Measurements from ENCODE around the gene MRPS35. TPM values are rescaled to one million over a fixed set of nuclear protein-coding genes. Genes with fewer than 3 reads are reported as not detected.
A peak's percentile ranks its signal among the peaks of the same experiment; 100 is the strongest.

MRPS35 gene
- 31.5 TPM for total RNA-seq
- long read RNA-seq, transcript MRPS35-201 (8 exons, 1,888 nt): major isoform, 74 of 84 reads
- long read RNA-seq, partial matches to known transcripts: 1 of 84 reads
- long read RNA-seq, other reads (novel, unspliced or antisense): 9 of 84 reads

GRCh38 chr12:27710592-27711316, at the start of gene MRPS35:
MRPS35 (plus strand) TSS chr12:27710832; CDS start chr12:27710844, 12 bp downstream.
- TF ChIP-seq, protein P1, sequence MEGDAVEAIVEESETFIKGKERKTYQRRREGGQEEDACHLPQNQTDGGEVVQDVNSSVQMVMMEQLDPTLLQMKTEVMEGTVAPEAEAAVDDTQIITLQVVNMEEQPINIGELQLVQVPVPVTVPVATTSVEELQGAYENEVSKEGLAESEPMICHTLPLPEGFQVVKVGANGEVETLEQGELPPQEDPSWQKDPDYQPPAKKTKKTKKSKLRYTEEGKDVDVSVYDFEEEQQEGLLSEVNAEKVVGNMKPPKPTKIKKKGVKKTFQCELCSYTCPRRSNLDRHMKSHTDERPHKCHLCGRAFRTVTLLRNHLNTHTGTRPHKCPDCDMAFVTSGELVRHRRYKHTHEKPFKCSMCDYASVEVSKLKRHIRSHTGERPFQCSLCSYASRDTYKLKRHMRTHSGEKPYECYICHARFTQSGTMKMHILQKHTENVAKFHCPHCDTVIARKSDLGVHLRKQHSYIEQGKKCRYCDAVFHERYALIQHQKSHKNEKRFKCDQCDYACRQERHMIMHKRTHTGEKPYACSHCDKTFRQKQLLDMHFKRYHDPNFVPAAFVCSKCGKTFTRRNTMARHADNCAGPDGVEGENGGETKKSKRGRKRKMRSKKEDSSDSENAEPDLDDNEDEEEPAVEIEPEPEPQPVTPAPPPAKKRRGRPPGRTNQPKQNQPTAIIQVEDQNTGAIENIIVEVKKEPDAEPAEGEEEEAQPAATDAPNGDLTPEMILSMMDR (IDR thresholded peaks at IDR 0.05): no peak
- peak within 1 kb of the TSS; percentile 80 for H3K4me3 ChIP-seq
- DNase-seq: peak; percentile 95
- intact Hi-C loops (cut with DNase I): no loop called here
- no peaks in the 10 kb centered on the region for H3K9me3 ChIP-seq
- peaks cover 23% of the 10 kb centered on the region for H3K4me1 ChIP-seq
- peaks cover 9% of the 10 kb centered on the region for H3K36me3 ChIP-seq
- ATAC-seq: peak; percentile 99
- H3K27ac ChIP-seq: peak within 1 kb of the TSS; percentile 87
- H3K27me3 ChIP-seq (ENCODE audit: low read depth): no peaks in the 10 kb centered on the region

DNA sequence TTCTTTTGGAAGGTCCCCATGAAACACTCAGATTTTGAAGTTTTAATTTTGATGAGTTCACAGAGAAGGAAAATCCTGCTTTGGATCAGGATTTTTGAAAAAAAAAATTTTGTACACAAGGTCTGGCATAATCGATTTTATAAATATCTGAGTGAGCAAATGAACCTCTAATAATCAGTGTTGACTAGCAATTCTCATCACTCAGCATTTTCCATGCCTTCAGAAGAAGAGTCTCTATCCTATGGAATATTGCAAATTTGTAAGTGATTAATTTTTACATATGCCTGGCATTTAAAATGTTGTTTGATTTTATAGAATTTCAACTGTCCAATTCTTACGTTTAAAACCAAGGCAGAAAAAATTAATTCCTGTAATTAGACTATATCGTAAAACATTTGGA, 44.9 kb upstream of the MRPS35 start:
- TF ChIP-seq, protein P1 (IDR thresholded peaks at IDR 0.05): no peak
- Histone ChIP-seq H3K27me3 (ENCODE audit: low read depth) (no peaks in the 10 kb centered on the region), H3K4me1 (no peaks in the 10 kb centered on the region), H3K4me3 (no peak overlapping the region), H3K9me3 (no peaks in the 10 kb centered on the region), H3K27ac (no peak overlapping the region), H3K36me3 (peaks cover 78% of the 10 kb centered on the region)
- intact Hi-C loops (cut with DNase I): no loop called here
- DNase-seq: no peak
- ATAC-seq: no peak

- peaks cover 77% of the 10 kb centered on the region for H3K36me3 ChIP-seq
Observed at GRCh38 chr12:27666510-27666909, 44.1 kb upstream of the MRPS35 start.

DNA sequence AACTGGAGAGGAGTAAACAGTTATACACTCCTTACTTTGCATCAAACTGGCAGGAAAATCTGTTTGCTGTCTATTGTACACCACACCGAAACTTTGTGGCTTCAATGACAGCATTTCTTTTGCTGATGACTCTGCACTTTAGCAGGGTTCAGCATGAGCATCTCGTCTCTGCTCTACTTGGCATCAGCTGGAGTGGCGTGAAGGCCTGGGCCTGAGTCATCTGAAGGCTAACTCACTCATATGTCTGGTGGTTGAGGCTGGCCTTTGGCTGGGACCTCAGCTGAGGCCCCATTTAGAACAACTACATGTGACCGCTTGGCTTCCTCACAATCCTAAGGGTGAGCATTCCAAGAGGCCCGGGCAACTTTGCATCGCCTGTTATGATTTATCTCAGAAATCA, 43.1 kb upstream of the MRPS35 start:
- Histone ChIP-seq H3K4me3 (no peak overlapping the region), H3K27ac (no peak overlapping the region), H3K9me3 (no peaks in the 10 kb centered on the region), H3K27me3 (ENCODE audit: low read depth) (no peaks in the 10 kb centered on the region), H3K4me1 (no peaks in the 10 kb centered on the region), H3K36me3 (peaks cover 79% of the 10 kb centered on the region)
- ATAC-seq: no peak
- TF ChIP-seq, protein P1 (IDR thresholded peaks at IDR 0.05): no peak
- no peak for DNase-seq
- intact Hi-C loops (cut with DNase I): no loop called here

More at GRCh38 chr12:27666510-27666909, 44.1 kb upstream of the MRPS35 start:
- H3K4me1 ChIP-seq: no peaks in the 10 kb centered on the region
- DNase-seq (no peak), ATAC-seq (no peak)
- no peak overlapping the region for H3K27ac ChIP-seq
- H3K27me3 ChIP-seq (ENCODE audit: low read depth): no peaks in the 10 kb centered on the region
- intact Hi-C loops (cut with DNase I): no loop called here
- no peak overlapping the region for H3K4me3 ChIP-seq
- no peaks in the 10 kb centered on the region for H3K9me3 ChIP-seq
- TF ChIP-seq, protein P1 (IDR thresholded peaks at IDR 0.05): no peak

DNA sequence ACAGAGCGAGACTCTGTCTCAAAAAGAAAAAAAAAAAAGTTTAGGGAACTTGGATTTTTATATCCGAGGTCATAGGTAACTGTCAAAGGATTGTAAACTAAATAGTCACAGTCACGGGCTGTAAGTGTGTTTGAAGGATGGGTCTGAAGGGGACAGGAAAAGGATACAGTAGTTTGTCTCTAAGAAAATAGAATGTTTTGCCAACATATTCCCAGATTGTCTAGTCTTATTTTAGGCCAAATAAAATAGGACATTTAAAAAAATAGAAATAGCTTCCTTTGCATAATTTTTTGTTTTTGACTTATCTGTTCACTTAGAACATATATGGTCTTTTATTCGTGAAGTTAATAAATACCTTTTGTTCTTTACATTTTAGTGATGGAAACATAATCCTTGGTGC, 38.6 kb upstream of the MRPS35 start:
- TF ChIP-seq, protein P1 (IDR thresholded peaks at IDR 0.05): no peak

More for the DNA sequence above, 38.6 kb upstream of the MRPS35 start:
- no peaks in the 10 kb centered on the region for H3K4me1 ChIP-seq
- H3K27ac ChIP-seq: no peak overlapping the region
- peaks cover 79% of the 10 kb centered on the region for H3K36me3 ChIP-seq
- ATAC-seq: no peak
- no peak for DNase-seq
- no peak overlapping the region for H3K4me3 ChIP-seq
- intact Hi-C loops (cut with DNase I): no loop called here
- no peaks in the 10 kb centered on the region for H3K9me3 ChIP-seq
- no peaks in the 10 kb centered on the region for H3K27me3 ChIP-seq (ENCODE audit: low read depth)
